Measurements from ENCODE around the gene ARHGAP6.

ARHGAP6 gene

DNA sequence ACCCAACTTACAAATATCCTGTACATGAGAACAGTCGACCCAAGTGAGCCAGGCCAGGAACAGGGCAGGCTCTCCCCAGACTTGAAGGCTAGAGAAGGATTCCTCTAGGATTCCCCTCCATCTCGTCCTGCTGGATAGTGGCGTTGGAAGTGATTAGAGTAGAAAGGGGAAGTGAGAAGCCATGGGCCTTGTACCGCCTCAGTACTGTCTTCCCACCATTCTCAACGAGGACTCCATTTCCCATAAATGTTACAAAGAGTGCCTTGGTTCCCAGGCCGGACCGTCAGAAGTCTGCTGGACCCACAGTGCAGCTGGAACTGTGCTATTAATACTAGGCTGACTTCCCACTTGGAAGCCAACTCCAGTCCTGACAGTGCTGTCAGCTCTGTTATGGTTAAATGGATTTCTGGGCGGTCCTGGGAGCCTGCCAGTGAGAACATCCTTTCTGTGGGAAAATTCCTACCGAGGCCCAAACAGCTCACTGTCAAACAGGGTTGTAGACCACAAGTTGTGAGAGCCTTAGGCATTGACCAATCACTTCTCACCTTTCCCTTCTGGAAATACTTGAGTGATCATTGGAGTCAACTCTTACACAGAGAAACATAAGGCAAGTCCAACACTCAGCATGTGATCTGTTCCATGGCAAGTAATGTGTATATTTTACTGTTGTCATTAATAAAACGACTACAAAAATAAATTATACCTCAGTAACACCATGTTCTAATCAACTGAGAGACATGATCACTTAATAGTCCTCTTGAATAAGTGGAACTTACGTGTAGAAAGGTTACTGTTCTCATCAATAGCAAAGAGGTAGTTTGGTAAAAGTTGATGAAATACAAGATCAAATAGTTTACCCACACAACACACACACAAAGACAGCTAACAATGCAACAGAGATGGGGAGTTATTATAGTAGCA is 314.1 kb downstream of the ARHGAP6 start:
- H3K4me3 ChIP-seq (ENCODE audit: severe bottlenecking) = no peak overlapping the region
- H3K4me1 ChIP-seq (ENCODE audit: insufficient read depth, poor library complexity, severe bottlenecking) = no peaks in the 10 kb centered on the region
- H3K27ac ChIP-seq (ENCODE audit: poor library complexity, severe bottlenecking) = no peak overlapping the region
- no peak for TF ChIP-seq CTCF (IDR thresholded peaks at IDR 0.05; ENCODE audit: poor library complexity, severe bottlenecking)
- ATAC-seq (ENCODE audit: low read depth) = no peak
- H3K9me3 ChIP-seq (ENCODE audit: severe bottlenecking) = no peaks in the 10 kb centered on the region
- H3K27me3 ChIP-seq (ENCODE audit: insufficient read depth, poor library complexity, severe bottlenecking) = no peaks in the 10 kb centered on the region
- no peak for DNase-seq (ENCODE audit: low spot score)
- H3K36me3 ChIP-seq (ENCODE audit: low read depth) = no peaks in the 10 kb centered on the region

DNA sequence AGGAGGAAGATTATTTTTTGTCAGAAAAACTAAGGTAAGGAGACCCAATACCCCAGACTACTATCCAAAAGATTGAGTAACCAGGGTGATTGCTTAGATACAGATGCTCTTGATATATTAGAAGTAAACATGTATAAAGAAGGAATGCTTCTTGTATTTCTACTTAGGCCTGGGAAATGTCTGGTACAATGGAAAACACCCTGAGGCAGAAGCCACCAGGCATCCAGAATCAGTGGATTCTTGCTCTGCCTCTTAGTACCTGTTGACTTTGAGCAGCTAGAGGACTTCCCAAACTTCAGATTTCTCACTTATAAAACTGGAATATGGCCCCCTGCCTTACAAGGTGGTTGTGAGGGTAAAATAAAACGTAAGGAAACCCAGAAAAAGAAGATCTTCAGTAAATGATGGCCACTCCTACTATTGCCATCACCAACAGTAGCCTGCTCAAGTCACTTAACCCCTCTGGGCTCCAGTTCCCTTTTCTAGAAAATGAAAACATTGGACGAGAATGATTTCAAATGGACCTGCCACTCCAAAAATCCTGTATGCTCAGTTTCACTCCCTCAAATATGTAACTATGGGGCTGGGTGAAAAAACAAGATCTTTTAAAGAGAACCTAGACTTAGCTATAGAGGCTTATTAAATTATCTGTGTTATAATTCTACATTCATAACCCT is 315.9 kb downstream of the ARHGAP6 start:
- Histone ChIP-seq H3K4me1 (ENCODE audit: insufficient read depth, poor library complexity, severe bottlenecking) (no peaks in the 10 kb centered on the region), H3K4me3 (ENCODE audit: severe bottlenecking) (no peak overlapping the region), H3K9me3 (ENCODE audit: severe bottlenecking) (no peaks in the 10 kb centered on the region), H3K27me3 (ENCODE audit: insufficient read depth, poor library complexity, severe bottlenecking) (no peaks in the 10 kb centered on the region), H3K27ac (ENCODE audit: poor library complexity, severe bottlenecking) (no peak overlapping the region), H3K36me3 (ENCODE audit: low read depth) (no peaks in the 10 kb centered on the region)
- no peak for TF ChIP-seq CTCF (IDR thresholded peaks at IDR 0.05; ENCODE audit: poor library complexity, severe bottlenecking)
- DNase-seq (ENCODE audit: low spot score) (no peak), ATAC-seq (ENCODE audit: low read depth) (no peak)

GRCh38 chrX:11349020-11349419 is 316.7 kb downstream of the ARHGAP6 start:
- Histone ChIP-seq H3K9me3 (ENCODE audit: severe bottlenecking) (no peaks in the 10 kb centered on the region), H3K36me3 (ENCODE audit: low read depth) (no peaks in the 10 kb centered on the region), H3K27ac (ENCODE audit: poor library complexity, severe bottlenecking) (no peak overlapping the region), H3K4me3 (ENCODE audit: severe bottlenecking) (no peak overlapping the region), H3K27me3 (ENCODE audit: insufficient read depth, poor library complexity, severe bottlenecking) (no peaks in the 10 kb centered on the region), H3K4me1 (ENCODE audit: insufficient read depth, poor library complexity, severe bottlenecking) (no peaks in the 10 kb centered on the region)
- no peak for DNase-seq (ENCODE audit: low spot score)
- TF ChIP-seq CTCF (IDR thresholded peaks at IDR 0.05; ENCODE audit: poor library complexity, severe bottlenecking) = no peak
- no peak for ATAC-seq (ENCODE audit: low read depth)

DNA sequence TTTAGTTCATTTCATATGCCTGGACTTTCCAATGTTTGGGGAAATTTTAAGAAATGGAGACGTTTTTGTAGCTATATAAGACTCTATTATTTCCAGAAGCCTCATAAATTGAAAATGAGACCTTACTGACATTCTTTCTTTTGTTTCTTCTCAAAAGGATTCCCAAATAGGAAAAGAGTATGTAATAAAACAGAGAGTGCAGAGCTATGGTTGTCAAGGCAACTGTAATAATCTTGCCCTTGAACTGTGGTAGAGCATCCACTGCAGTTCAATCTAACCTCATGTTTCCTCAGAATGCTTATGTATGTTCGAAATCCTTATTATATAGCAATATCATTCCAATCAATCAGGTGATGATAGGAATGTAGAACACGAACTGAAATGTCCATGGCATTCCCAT is 318.4 kb downstream of the ARHGAP6 start:
- Histone ChIP-seq H3K4me3 (ENCODE audit: severe bottlenecking) (no peak overlapping the region), H3K4me1 (ENCODE audit: insufficient read depth, poor library complexity, severe bottlenecking) (peaks cover under 1% of the 10 kb centered on the region), H3K36me3 (ENCODE audit: low read depth) (no peaks in the 10 kb centered on the region), H3K27me3 (ENCODE audit: insufficient read depth, poor library complexity, severe bottlenecking) (no peaks in the 10 kb centered on the region), H3K27ac (ENCODE audit: poor library complexity, severe bottlenecking) (no peak overlapping the region), H3K9me3 (ENCODE audit: severe bottlenecking) (no peaks in the 10 kb centered on the region)
- no peak for TF ChIP-seq CTCF (IDR thresholded peaks at IDR 0.05; ENCODE audit: poor library complexity, severe bottlenecking)
- DNase-seq (ENCODE audit: low spot score) (no peak), ATAC-seq (ENCODE audit: low read depth) (no peak)
